Measurements from ENCODE around the gene DYNAP.

DNA sequence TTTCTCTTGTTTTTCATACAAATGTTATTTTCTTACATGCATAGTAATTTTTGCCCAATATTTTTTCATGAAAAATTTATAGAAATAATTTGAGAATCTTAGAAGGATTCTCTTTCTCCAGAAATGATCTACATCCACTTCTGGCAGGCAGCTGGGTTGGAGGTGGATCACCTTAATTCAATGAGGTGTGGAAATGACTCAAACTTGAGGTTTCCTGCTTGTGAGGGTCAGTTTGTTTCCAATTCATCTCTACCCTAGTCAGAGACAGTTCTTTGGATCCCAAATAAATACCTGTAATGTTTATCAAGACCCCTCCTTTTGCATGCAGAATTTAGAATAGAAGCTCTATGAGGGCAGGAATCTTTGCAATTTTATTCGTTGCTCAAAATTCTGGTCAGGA, 35.0 kb upstream of the DYNAP start:
- TF ChIP-seq, protein P1, sequence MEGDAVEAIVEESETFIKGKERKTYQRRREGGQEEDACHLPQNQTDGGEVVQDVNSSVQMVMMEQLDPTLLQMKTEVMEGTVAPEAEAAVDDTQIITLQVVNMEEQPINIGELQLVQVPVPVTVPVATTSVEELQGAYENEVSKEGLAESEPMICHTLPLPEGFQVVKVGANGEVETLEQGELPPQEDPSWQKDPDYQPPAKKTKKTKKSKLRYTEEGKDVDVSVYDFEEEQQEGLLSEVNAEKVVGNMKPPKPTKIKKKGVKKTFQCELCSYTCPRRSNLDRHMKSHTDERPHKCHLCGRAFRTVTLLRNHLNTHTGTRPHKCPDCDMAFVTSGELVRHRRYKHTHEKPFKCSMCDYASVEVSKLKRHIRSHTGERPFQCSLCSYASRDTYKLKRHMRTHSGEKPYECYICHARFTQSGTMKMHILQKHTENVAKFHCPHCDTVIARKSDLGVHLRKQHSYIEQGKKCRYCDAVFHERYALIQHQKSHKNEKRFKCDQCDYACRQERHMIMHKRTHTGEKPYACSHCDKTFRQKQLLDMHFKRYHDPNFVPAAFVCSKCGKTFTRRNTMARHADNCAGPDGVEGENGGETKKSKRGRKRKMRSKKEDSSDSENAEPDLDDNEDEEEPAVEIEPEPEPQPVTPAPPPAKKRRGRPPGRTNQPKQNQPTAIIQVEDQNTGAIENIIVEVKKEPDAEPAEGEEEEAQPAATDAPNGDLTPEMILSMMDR (IDR thresholded peaks at IDR 0.05; ENCODE audit: poor library complexity, severe bottlenecking), result no peak
- no peak for TF ChIP-seq SMC3 (conservative IDR thresholded peaks at IDR 0.05; ENCODE audit: poor library complexity)

Data from neural cell (in vitro differentiated cells).